Loucy (cell line): ENCODE measurements around the gene SLC17A7.

Source experiments
- H2AFZ ChIP-seq: fragments of 200-600 bp; sonication (generic); 2 replicates; pipeline ENCODE4 v1.6.0; 2016; ENCODE audit warnings: antibody characterized with exemption, mild to moderate bottlenecking, low read length, moderate library complexity
- H3F3A ChIP-seq: fragments of 200-600 bp; 2 replicates; pipeline ENCODE4 v1.6.0; 2016; ENCODE audit warnings: antibody characterized with exemption, low read depth, mild to moderate bottlenecking
- H3K27me3 ChIP-seq: fragments of 200-600 bp; sonication (generic); 2 replicates; pipeline ENCODE4 v1.6.1; 2014; ENCODE audit warnings: low read length, mild to moderate bottlenecking; ENCODE audit not compliant: insufficient read depth, poor library complexity, severe bottlenecking
- H3K36me3 ChIP-seq: fragments of 200-600 bp; sonication (generic); 2 replicates; pipeline ENCODE4 v1.6.1; 2016; ENCODE audit warnings: low read length; ENCODE audit not compliant: insufficient read depth
- H3K4me1 ChIP-seq: fragments of 200-600 bp; sonication (generic); 2 replicates; pipeline ENCODE4 v1.5.1; 2014; ENCODE audit warnings: low read length, mild to moderate bottlenecking; ENCODE audit not compliant: insufficient read depth, poor library complexity, severe bottlenecking
- H3K4me2 ChIP-seq: fragments of 200-600 bp; sonication (generic); 2 replicates; pipeline ENCODE4 v1.6.0; 2014; ENCODE audit warnings: antibody characterized with exemption, low read length, low read depth, mild to moderate bottlenecking; ENCODE audit not compliant: poor library complexity, severe bottlenecking
- H3K4me3 ChIP-seq: fragments of 200-600 bp; sonication (generic); 2 replicates; pipeline ENCODE4 v1.5.1; 2014; ENCODE audit warnings: low read length, mild to moderate bottlenecking, mixed read lengths; ENCODE audit not compliant: poor library complexity, severe bottlenecking
- H3K79me2 ChIP-seq: fragments of 200-600 bp; sonication (generic); 2 replicates; pipeline ENCODE4 v1.6.1; 2014; ENCODE audit warnings: low read length; ENCODE audit not compliant: insufficient read depth
- H3K9ac ChIP-seq: fragments of 200-600 bp; sonication (generic); 2 replicates; pipeline ENCODE4 v1.6.0; 2014; ENCODE audit warnings: mild to moderate bottlenecking, low read depth, low read length, moderate library complexity; ENCODE audit not compliant: poor library complexity, severe bottlenecking
- H3K9me2 ChIP-seq: fragments of 200-600 bp; sonication (generic); replicated peaks from 2 replicates; pipeline ENCODE4 v1.6.1; 2016; ENCODE audit warnings: low read depth, low read length, mixed read lengths
- H3K9me3 ChIP-seq: fragments of 200-600 bp; sonication (generic); 2 replicates; pipeline ENCODE4 v1.6.1; 2014; ENCODE audit warnings: mild to moderate bottlenecking, antibody characterized with exemption, low read length, low read depth; ENCODE audit not compliant: insufficient read depth
- H4K20me1 ChIP-seq: fragments of 200-600 bp; sonication (generic); 2 replicates; pipeline ENCODE4 v1.6.0; 2014; ENCODE audit warnings: antibody characterized with exemption, low read length, mild to moderate bottlenecking; ENCODE audit not compliant: insufficient read depth, poor library complexity, severe bottlenecking
- CTCF ChIP-seq: fragments of 200-600 bp; sonication (generic); conservative IDR thresholded peaks from 2 replicates; pipeline ENCODE4 v1.5.1; 2014; ENCODE audit warnings: mild to moderate bottlenecking, antibody characterized with exemption, low read length
- EZH2phosphoT487 ChIP-seq: fragments of 200-600 bp; IDR thresholded peaks from 2 replicates; pipeline ENCODE4 v1.6.1; 2018; ENCODE audit warnings: antibody characterized with exemption, mild to moderate bottlenecking, moderate library complexity, borderline replicate concordance

The SLC17A7 gene

GRCh38 chr19:49442771-49443365 is 1.5 kb upstream of the SLC17A7 start:
- Histone ChIP-seq H4K20me1 (peaks cover 11% of the 10 kb centered on the region), H3K9me2 (no peaks in the 10 kb centered on the region), H3K4me3 (peak overlapping the region; percentile 90), H3K27me3 (no peaks in the 10 kb centered on the region), H3K36me3 (no peaks in the 10 kb centered on the region), H3F3A (peaks cover 8% of the 10 kb centered on the region; the same call in 1 of the 2 replicates), H3K4me2 (peak overlapping the region; percentile 94), H3K79me2 (peaks cover 3% of the 10 kb centered on the region; the same call in 1 of the 2 replicates), H3K9me3 (no peaks in the 10 kb centered on the region), H2AFZ (peak overlapping the region; percentile 98), H3K9ac (peak overlapping the region; percentile 90), H3K4me1 (peaks cover 11% of the 10 kb centered on the region)
- no peak for TF ChIP-seq CTCF
- TF ChIP-seq EZH2phosphoT487 = no peak

DNA sequence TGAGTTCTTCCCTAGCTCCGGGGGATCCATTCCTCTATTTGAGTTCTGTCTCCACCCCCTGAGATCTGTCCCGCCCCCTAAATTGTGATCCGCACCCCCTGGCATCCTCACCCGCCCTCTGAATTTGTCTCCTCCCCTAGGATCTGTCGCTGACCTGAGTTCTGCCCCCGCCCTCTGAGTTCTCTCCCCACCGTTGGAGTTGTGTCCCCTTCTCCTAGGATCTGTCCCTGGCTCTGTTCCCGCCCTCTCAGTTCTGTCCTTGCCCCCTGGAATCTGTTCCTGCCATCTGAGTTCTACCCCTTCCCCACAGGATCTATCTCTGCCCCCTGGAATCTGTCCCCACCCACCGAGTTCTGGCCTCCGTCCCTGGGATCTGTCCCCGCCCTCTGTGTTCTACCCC is 1.0 kb upstream of the SLC17A7 start:
- TF ChIP-seq CTCF (no peak), EZH2phosphoT487 (no peak)
- Histone ChIP-seq H3K9ac (peak overlapping the region; percentile 90), H3K4me1 (peaks cover 11% of the 10 kb centered on the region), H3K9me3 (no peaks in the 10 kb centered on the region), H2AFZ (peak overlapping the region; percentile 98; the same call in 1 of the 2 replicates), H3K79me2 (no peaks in the 10 kb centered on the region; the same call in 1 of the 2 replicates), H3K36me3 (no peaks in the 10 kb centered on the region), H4K20me1 (peaks cover 6% of the 10 kb centered on the region), H3K27me3 (no peaks in the 10 kb centered on the region), H3K4me2 (peak overlapping the region; percentile 94), H3K4me3 (peak overlapping the region; percentile 90), H3F3A (peaks cover 8% of the 10 kb centered on the region; the same call in 1 of the 2 replicates), H3K9me2 (no peaks in the 10 kb centered on the region)

DNA sequence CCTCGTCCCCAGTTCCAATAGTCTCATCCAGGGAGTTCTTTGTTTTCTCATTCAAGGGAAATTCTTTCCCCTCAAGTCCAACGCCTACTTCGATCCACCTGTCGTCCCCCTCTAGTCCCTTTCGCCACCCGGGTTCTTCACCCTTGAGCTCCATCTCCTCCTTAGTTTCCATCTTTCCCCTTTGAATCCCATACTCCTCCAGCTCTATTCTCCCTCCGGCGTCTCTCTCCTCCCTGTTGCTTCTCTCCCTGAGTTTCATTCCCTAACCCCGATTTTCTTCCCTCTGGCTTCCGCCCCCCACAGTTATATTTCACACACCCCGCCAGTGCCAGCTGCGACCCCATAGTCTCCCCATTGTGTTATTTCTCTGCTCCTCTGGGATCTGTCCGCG is 628 bp upstream of the SLC17A7 start:
- peaks cover 8% of the 10 kb centered on the region; the same call in 1 of the 2 replicates for H3F3A ChIP-seq
- TF ChIP-seq EZH2phosphoT487 (no peak), CTCF (no peak)
- H3K9me3 ChIP-seq = no peaks in the 10 kb centered on the region
- no peaks in the 10 kb centered on the region for H3K9me2 ChIP-seq
- H3K4me1 ChIP-seq = peaks cover 11% of the 10 kb centered on the region
- peaks cover 2% of the 10 kb centered on the region for H4K20me1 ChIP-seq
- no peaks in the 10 kb centered on the region for H3K27me3 ChIP-seq
- H2AFZ ChIP-seq = no peak overlapping the region
- H3K9ac ChIP-seq = no peak overlapping the region
- H3K36me3 ChIP-seq = no peaks in the 10 kb centered on the region
- H3K4me3 ChIP-seq = peak overlapping the region; percentile 90
- no peaks in the 10 kb centered on the region for H3K79me2 ChIP-seq
- H3K4me2 ChIP-seq = peak overlapping the region; percentile 94
